Measurements from ENCODE around the gene TNS1. TPM values are rescaled to one million over a fixed set of nuclear protein-coding genes. Genes with fewer than 3 reads are reported as not detected.

The TNS1 gene
- total RNA-seq, 1 experiment from 2014 or later: 6.2 TPM

DNA sequence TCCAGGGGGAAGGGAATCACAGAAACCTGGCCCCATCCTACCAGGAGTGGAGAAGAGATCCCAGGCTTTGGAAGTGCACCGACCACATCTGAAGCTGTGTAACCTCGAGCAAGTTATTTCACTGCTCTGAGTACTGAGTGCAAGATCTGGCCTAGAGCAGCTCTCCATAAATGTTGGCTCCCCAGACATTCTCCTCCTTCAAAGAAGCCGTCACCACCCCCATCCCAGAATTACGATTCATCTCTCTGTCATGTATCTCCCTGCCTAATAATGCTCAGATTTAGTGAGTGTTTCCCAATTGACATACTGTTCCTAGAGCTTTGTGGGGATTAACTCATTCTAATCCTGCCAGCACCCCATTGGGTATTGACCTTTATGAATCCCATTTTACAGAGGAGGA is 51.7 kb downstream of the TNS1 start (continued):
- TF ChIP-seq RAD21 (IDR thresholded peaks at IDR 0.05; ENCODE audit: low read depth) (no peak), SIN3A (IDR thresholded peaks at IDR 0.05; ENCODE audit: low read depth) (no peak), SP1 (IDR thresholded peaks at IDR 0.05; ENCODE audit: low read depth) (no peak), YY1 (IDR thresholded peaks at IDR 0.05; ENCODE audit: extremely low read depth, insufficient replicate concordance, low read depth, low read length) (no peak), TCF7L2 (IDR thresholded peaks at IDR 0.05; ENCODE audit: borderline replicate concordance, extremely low read depth, insufficient read depth, insufficient read length) (no peak), EZH2phosphoT487 (IDR thresholded peaks at IDR 0.05; ENCODE audit: borderline replicate concordance) (no peak), POLR2AphosphoS5 (IDR thresholded peaks at IDR 0.05; ENCODE audit: low read depth, low read length) (no peak), CEBPB (IDR thresholded peaks at IDR 0.05; ENCODE audit: low read depth) (no peak), CBX3 (IDR thresholded peaks at IDR 0.05; ENCODE audit: low read depth) (no peak), ZFX (IDR thresholded peaks at IDR 0.05) (no peak), SRF (IDR thresholded peaks at IDR 0.05; ENCODE audit: low read depth) (no peak)
- TF ChIP-seq, protein P1, sequence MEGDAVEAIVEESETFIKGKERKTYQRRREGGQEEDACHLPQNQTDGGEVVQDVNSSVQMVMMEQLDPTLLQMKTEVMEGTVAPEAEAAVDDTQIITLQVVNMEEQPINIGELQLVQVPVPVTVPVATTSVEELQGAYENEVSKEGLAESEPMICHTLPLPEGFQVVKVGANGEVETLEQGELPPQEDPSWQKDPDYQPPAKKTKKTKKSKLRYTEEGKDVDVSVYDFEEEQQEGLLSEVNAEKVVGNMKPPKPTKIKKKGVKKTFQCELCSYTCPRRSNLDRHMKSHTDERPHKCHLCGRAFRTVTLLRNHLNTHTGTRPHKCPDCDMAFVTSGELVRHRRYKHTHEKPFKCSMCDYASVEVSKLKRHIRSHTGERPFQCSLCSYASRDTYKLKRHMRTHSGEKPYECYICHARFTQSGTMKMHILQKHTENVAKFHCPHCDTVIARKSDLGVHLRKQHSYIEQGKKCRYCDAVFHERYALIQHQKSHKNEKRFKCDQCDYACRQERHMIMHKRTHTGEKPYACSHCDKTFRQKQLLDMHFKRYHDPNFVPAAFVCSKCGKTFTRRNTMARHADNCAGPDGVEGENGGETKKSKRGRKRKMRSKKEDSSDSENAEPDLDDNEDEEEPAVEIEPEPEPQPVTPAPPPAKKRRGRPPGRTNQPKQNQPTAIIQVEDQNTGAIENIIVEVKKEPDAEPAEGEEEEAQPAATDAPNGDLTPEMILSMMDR (IDR thresholded peaks at IDR 0.05 in 2 of 3, conservative IDR thresholded peaks at IDR 0.05 in 1 of 3; ENCODE audit: borderline replicate concordance in 1 of 3, insufficient read depth in 1 of 3, low read depth in 2 of 3, low read length in 2 of 3): no peak
- TF ChIP-seq, protein P2, sequence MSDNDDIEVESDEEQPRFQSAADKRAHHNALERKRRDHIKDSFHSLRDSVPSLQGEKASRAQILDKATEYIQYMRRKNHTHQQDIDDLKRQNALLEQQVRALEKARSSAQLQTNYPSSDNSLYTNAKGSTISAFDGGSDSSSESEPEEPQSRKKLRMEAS (IDR thresholded peaks at IDR 0.05): no peak

DNA sequence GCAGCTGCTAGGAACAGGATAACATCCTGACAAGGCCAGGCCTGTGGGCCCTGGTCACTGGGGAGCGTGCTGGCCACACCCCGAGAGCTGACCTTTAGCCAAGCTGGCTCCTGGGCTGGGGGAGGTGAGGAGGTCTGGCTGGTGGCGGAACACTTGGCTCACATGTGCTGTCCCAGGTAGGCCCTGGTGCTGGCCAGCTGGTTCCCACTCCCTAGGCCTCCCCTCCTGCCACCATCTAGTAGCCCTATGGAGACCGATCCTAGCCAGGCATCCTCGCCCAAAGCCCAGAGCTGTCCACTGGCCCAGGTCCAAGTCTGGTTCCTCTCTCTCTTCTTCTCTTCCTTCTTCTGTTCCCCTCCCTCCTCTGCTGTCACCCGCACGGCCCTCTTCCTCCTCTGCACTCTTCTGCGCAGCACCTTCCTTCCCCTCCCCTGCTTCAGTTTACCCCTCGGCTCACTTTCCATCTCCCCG is 52.4 kb downstream of the TNS1 start:
- no peaks in the 10 kb centered on the region for H3K79me2 ChIP-seq (ENCODE audit: insufficient read depth, low read length)
- H3K36me3 ChIP-seq (ENCODE audit: control insufficient read depth in 1 of 2, insufficient read depth in 2 of 2, low read length in 2 of 2): no peaks in the 10 kb centered on the region
- H2AFZ ChIP-seq (ENCODE audit: low read depth, low read length, poor library complexity, severe bottlenecking): no peak overlapping the region
- no peaks in the 10 kb centered on the region for H3K4me1 ChIP-seq (ENCODE audit: control insufficient read depth in 1 of 2, insufficient read depth in 2 of 2, low read length in 2 of 2)
- DNase-seq (ENCODE audit: low read depth, low spot score) (no peak), ATAC-seq (no peak)
- ChIA-PET RAD21 (ENCODE audit: low non-redundant PET in 1 of 2, low total read pairs in 2 of 2, uncharacterized antibody in 2 of 2, unreplicated experiment in 2 of 2) (no interaction called here), POLR2A (no interaction called here), CTCF (interaction anchor here (0.7 kb wide), 1 partner anchor 43 kb away, joined by 5 read pairs; no protein-coding TSS in a partner anchor)
- H3K27me3 ChIP-seq (ENCODE audit: insufficient read depth, low read length): no peaks in the 10 kb centered on the region
- no peak overlapping the region for H3K9ac ChIP-seq (ENCODE audit: low read length)
- H3K27ac ChIP-seq (ENCODE audit: low read depth, low read length): no peak overlapping the region
- no peak overlapping the region for H3K4me3 ChIP-seq (replicated peaks in 1 of 2; ENCODE audit: low read depth in 1 of 2, low read length in 2 of 2)
- H3K9me2 ChIP-seq (ENCODE audit: insufficient read depth): no peaks in the 10 kb centered on the region
- H3K9me3 ChIP-seq (ENCODE audit: control insufficient read depth in 1 of 2, insufficient read depth in 1 of 2, low read depth in 1 of 2, low read length in 2 of 2): no peaks in the 10 kb centered on the region
- BruUV-seq (replicated peaks): no TSS peak
- intact Hi-C loops (cut with micrococcal nuclease): no loop called here
- H4K20me1 ChIP-seq (ENCODE audit: insufficient read depth): no peaks in the 10 kb centered on the region
- H3K4me2 ChIP-seq (ENCODE audit: low read length): no peak overlapping the region
- TF ChIP-seq RAD21 (IDR thresholded peaks at IDR 0.05; ENCODE audit: low read depth) (no peak), EZH2phosphoT487 (IDR thresholded peaks at IDR 0.05; ENCODE audit: borderline replicate concordance) (no peak), POLR2AphosphoS5 (IDR thresholded peaks at IDR 0.05; ENCODE audit: low read depth, low read length) (no peak), SRF (IDR thresholded peaks at IDR 0.05; ENCODE audit: low read depth) (no peak), SIN3A (IDR thresholded peaks at IDR 0.05; ENCODE audit: low read depth) (no peak), FOSL1 (IDR thresholded peaks at IDR 0.05; ENCODE audit: low read depth) (no peak), ELF1 (IDR thresholded peaks at IDR 0.05; ENCODE audit: borderline replicate concordance, low read depth) (no peak), EZH2 (IDR thresholded peaks at IDR 0.05) (no peak), ZNF274 (IDR thresholded peaks at IDR 0.05; ENCODE audit: low read depth, low read length) (no peak), CEBPB (IDR thresholded peaks at IDR 0.05; ENCODE audit: low read depth) (no peak), YY1 (IDR thresholded peaks at IDR 0.05; ENCODE audit: extremely low read depth, insufficient replicate concordance, low read depth, low read length) (no peak), TCF7L2 (IDR thresholded peaks at IDR 0.05; ENCODE audit: borderline replicate concordance, extremely low read depth, insufficient read depth, insufficient read length) (no peak)
- TF ChIP-seq, protein P3, sequence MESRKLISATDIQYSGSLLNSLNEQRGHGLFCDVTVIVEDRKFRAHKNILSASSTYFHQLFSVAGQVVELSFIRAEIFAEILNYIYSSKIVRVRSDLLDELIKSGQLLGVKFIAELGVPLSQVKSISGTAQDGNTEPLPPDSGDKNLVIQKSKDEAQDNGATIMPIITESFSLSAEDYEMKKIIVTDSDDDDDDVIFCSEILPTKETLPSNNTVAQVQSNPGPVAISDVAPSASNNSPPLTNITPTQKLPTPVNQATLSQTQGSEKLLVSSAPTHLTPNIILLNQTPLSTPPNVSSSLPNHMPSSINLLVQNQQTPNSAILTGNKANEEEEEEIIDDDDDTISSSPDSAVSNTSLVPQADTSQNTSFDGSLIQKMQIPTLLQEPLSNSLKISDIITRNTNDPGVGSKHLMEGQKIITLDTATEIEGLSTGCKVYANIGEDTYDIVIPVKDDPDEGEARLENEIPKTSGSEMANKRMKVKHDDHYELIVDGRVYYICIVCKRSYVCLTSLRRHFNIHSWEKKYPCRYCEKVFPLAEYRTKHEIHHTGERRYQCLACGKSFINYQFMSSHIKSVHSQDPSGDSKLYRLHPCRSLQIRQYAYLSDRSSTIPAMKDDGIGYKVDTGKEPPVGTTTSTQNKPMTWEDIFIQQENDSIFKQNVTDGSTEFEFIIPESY (IDR thresholded peaks at IDR 0.05; ENCODE audit: extremely low read depth, insufficient replicate concordance, low read length): no peak
- TF ChIP-seq, protein P4, sequence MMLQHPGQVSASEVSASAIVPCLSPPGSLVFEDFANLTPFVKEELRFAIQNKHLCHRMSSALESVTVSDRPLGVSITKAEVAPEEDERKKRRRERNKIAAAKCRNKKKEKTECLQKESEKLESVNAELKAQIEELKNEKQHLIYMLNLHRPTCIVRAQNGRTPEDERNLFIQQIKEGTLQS (IDR thresholded peaks at IDR 0.05): no peak
- TF ChIP-seq, protein P2 (IDR thresholded peaks at IDR 0.05): no peak

Data from HCT116 (cell line).